ENCODE data around the gene CPED1. TPM values are rescaled to one million over a fixed set of nuclear protein-coding genes. Genes with fewer than 3 reads are reported as not detected.
"Not testable (repeated sequence)": the region's sequence is repeated elsewhere in the genome, so short reads cannot be mapped to it uniquely, and the experiment has no call there.

Gene CPED1
- total and polyA plus RNA-seq, 5 donors = 3.9 to 31.1 (median 28.0) TPM

DNA sequence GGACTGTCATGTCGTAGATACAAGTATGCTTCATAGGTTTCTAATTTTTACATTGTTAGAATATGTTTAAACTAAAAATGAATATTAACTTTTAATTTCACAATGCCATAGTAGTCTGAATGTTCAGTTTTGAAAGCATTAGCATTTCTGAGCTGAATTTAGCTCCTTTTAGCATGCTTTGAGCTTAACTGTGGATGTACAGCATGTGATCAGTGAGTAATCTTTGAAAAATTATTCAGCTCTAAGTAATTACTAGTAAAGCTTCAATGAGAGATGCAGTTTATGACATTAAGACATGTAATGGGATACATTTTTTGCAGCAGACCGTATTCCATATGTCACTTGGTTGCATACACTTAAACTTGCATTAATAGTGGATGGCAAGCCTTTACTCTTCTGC lies 226.1 kb downstream of the CPED1 start:
- H3K9me3 ChIP-seq (ENCODE audit: control insufficient read depth, low read length) = no peaks in the 10 kb centered on the region
- ATAC-seq (no peak), DNase-seq (no peak)
- no peak overlapping the region for H3K4me3 ChIP-seq (ENCODE audit: low read length)
- H3K27ac ChIP-seq (ENCODE audit: low read length) = no peak overlapping the region
- intact Hi-C loops (cut with DNase I) = no loop called here
- 91% methylated on average over 2 of the region's 2 CpGs for WGBS
- H3K27me3 ChIP-seq (ENCODE audit: control insufficient read depth, insufficient read depth) = no peaks in the 10 kb centered on the region
- H3K4me1 ChIP-seq (ENCODE audit: control insufficient read depth, insufficient read depth, low read length) = no peaks in the 10 kb centered on the region

DNA sequence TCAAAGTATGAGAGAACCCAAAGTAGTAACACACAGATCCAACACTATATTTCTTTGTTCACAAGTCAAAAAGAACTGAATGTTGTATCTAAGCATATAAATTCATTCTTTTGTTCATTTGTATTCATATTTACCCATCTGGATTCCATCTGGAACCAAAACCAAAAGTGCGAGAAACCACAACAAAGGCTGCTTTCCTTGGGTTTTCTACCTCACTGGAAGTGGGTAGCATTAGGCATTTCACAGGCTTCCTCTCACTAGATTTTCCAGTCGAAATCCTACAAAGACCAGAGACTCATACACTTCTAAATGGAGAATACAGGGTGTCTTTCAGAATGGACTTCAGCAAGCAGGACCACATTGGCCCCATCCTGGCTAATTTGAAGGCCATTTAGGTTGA lies 230.5 kb downstream of the CPED1 start:
- Histone ChIP-seq H3K27ac (ENCODE audit: low read length) (no peak overlapping the region), H3K27me3 (ENCODE audit: control insufficient read depth, insufficient read depth) (no peaks in the 10 kb centered on the region), H3K4me1 (ENCODE audit: control insufficient read depth, insufficient read depth, low read length) (no peaks in the 10 kb centered on the region), H3K9me3 (ENCODE audit: control insufficient read depth, low read length) (no peaks in the 10 kb centered on the region), H3K4me3 (ENCODE audit: low read length) (no peak overlapping the region)
- ATAC-seq (no peak), DNase-seq (no peak)
- 69% methylated on average over 2 of the region's 2 CpGs for WGBS
- intact Hi-C loops (cut with DNase I) = no loop called here

GRCh38 chr7:121221108-121221507 lies 232.6 kb downstream of the CPED1 start:
- ATAC-seq; DNase-seq; H3K4me1 ChIP-seq (ENCODE audit: control insufficient read depth, insufficient read depth, low read length); H3K27ac ChIP-seq (ENCODE audit: low read length); H3K27me3 ChIP-seq (ENCODE audit: control insufficient read depth, insufficient read depth); intact Hi-C loops (cut with DNase I); H3K4me3 ChIP-seq (ENCODE audit: low read length); H3K9me3 ChIP-seq (ENCODE audit: control insufficient read depth, low read length): not testable (repeated sequence)
- 87% methylated on average over 2 of the region's 2 CpGs for WGBS

GRCh38 chr7:121228779-121229178 lies 240.3 kb downstream of the CPED1 start:
- intact Hi-C loops (cut with DNase I) = no loop called here
- Histone ChIP-seq H3K4me1 (ENCODE audit: control insufficient read depth, insufficient read depth, low read length) (no peaks in the 10 kb centered on the region), H3K4me3 (ENCODE audit: low read length) (no peak overlapping the region), H3K9me3 (ENCODE audit: control insufficient read depth, low read length) (no peaks in the 10 kb centered on the region), H3K27me3 (ENCODE audit: control insufficient read depth, insufficient read depth) (no peaks in the 10 kb centered on the region), H3K27ac (ENCODE audit: low read length) (no peak overlapping the region)
- WGBS = 71% methylated on average over 1 of the region's 1 CpG
- no peak for DNase-seq
- ATAC-seq = no peak

GRCh38 chr7:121235201-121235600 lies 246.7 kb downstream of the CPED1 start:
- H3K9me3 ChIP-seq (ENCODE audit: control insufficient read depth, low read length) = no peaks in the 10 kb centered on the region
- DNase-seq (no peak), ATAC-seq (no peak)
- no peak overlapping the region for H3K27ac ChIP-seq (ENCODE audit: low read length)
- no peaks in the 10 kb centered on the region for H3K27me3 ChIP-seq (ENCODE audit: control insufficient read depth, insufficient read depth)
- no peaks in the 10 kb centered on the region for H3K4me1 ChIP-seq (ENCODE audit: control insufficient read depth, insufficient read depth, low read length)
- intact Hi-C loops (cut with DNase I) = no loop called here
- H3K4me3 ChIP-seq (ENCODE audit: low read length) = no peak overlapping the region

- Histone ChIP-seq H3K27ac (ENCODE audit: low read length) (no peak overlapping the region), H3K9me3 (ENCODE audit: control insufficient read depth, low read length) (no peaks in the 10 kb centered on the region), H3K4me1 (ENCODE audit: control insufficient read depth, insufficient read depth, low read length) (no peaks in the 10 kb centered on the region), H3K4me3 (ENCODE audit: low read length) (no peak overlapping the region), H3K27me3 (ENCODE audit: control insufficient read depth, insufficient read depth) (no peaks in the 10 kb centered on the region)
- WGBS = 74% methylated on average over 3 of the region's 3 CpGs
- ATAC-seq (no peak), DNase-seq (no peak)
- intact Hi-C loops (cut with DNase I) = no loop called here
These were observed 249.1 kb downstream of the CPED1 start for GRCh38 chr7:121237601-121238000.

DNA sequence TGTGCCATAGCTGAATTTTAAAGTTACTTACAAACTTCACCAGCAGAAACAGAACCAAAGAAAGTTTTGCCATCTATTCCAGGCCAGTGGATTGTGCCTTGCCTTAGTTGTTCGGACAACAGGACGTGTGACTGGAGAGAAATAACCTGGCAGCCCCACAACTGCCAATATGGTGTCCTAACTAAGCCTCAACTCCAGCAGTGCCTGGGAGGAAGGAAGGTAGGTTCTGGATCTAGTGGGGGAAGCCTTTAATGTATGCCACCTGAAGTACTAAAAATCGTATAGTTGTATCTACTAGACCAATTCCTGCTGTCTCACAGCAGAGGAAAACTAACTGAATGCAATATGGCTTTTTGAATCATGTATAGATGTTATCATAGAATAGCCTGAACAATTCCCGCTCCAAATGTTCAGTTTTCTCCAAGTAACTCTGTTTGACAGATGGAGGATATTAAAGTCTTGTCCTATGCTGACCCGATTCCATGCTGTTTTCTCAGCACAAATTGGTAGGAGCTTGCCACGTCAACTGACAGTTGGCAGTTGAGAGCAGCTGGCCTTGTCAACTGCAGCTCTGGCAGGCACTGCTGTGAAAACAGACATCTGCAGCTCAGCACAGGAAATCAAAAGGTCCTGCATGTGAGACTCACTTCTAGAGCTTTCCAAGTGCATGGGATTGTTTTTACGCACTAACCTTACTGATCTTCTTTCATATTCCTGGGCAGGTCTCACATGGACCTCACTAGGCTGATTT lies 255.8 kb downstream of the CPED1 start:
- intact Hi-C loops (cut with DNase I) = no loop called here
- Histone ChIP-seq H3K27me3 (ENCODE audit: control insufficient read depth, insufficient read depth) (no peaks in the 10 kb centered on the region), H3K4me3 (ENCODE audit: low read length) (no peak overlapping the region), H3K4me1 (ENCODE audit: control insufficient read depth, insufficient read depth, low read length) (no peaks in the 10 kb centered on the region), H3K9me3 (ENCODE audit: control insufficient read depth, low read length) (no peaks in the 10 kb centered on the region), H3K27ac (ENCODE audit: low read length) (no peak overlapping the region)
- DNase-seq = no peak
- WGBS = 65% methylated on average over 7 of the region's 7 CpGs
- ATAC-seq = no peak

DNA sequence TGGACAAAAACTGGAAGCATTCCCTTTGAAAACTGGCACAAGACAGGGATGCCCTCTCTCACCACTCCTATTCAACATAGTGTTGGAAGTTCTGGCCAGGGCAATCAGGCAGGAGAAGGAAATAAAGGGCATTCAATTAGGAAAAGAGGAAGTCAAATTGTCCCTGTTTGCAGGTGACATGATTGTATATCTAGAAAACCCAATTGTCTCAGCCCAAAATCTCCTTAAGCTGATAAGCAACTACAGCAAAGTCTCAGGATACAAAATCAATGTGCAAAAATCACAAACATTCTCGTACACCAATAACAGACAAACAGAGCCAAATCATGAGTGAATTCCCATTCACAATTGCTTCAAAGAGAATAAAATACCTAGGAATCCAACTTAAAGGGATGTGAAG lies 262.9 kb downstream of the CPED1 start:
- H3K27me3 ChIP-seq (ENCODE audit: control insufficient read depth, insufficient read depth); H3K27ac ChIP-seq (ENCODE audit: low read length); H3K9me3 ChIP-seq (ENCODE audit: control insufficient read depth, low read length); intact Hi-C loops (cut with DNase I); H3K4me3 ChIP-seq (ENCODE audit: low read length); ATAC-seq; H3K4me1 ChIP-seq (ENCODE audit: control insufficient read depth, insufficient read depth, low read length); DNase-seq: not testable (repeated sequence)
- 90% methylated on average over 1 of the region's 1 CpG for WGBS

DNA sequence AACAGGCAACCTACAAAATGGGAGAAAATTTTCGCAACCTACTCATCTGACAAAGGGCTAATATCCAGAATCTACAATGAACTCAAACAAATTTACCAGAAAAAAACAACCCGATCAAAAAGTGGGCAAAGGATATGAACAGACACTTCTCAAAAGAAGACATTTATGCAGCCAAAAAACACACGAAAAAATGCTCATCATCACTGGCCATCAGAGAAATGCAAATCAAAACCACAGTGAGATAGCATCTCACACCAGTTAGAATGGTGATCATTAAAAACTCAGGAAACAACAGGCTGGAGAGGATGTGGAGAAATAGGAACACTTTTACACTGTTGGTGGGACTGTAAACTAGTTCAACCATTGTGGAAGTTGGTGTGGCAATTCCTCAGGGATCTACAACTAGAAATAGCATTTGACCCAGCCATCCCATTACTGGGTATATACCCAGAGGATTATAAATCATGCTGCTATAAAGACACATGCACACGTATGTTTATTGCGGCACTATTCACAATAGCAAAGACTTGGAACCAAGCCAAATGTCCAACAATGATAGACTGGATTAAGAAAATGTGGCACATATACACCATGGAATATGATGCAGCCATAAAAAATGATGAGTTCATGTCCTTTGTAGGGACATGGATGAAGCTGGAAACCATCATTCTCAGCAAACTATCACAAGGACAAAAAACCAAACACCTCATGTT lies 264.2 kb downstream of the CPED1 start:
- ATAC-seq; DNase-seq; H3K4me3 ChIP-seq (ENCODE audit: low read length); H3K9me3 ChIP-seq (ENCODE audit: control insufficient read depth, low read length); H3K27ac ChIP-seq (ENCODE audit: low read length); intact Hi-C loops (cut with DNase I); H3K4me1 ChIP-seq (ENCODE audit: control insufficient read depth, insufficient read depth, low read length); H3K27me3 ChIP-seq (ENCODE audit: control insufficient read depth, insufficient read depth): not testable (repeated sequence)
- WGBS = 85% methylated on average over 2 of the region's 5 CpGs

GRCh38 chr7:121259826-121260225 lies 271.3 kb downstream of the CPED1 start:
- ATAC-seq (no peak), DNase-seq (no peak)
- Histone ChIP-seq H3K27ac (ENCODE audit: low read length) (no peak overlapping the region), H3K9me3 (ENCODE audit: control insufficient read depth, low read length) (no peaks in the 10 kb centered on the region), H3K4me1 (ENCODE audit: control insufficient read depth, insufficient read depth, low read length) (no peaks in the 10 kb centered on the region), H3K4me3 (ENCODE audit: low read length) (no peak overlapping the region), H3K27me3 (ENCODE audit: control insufficient read depth, insufficient read depth) (no peaks in the 10 kb centered on the region)
- 70% methylated on average over 4 of the region's 4 CpGs for WGBS
- intact Hi-C loops (cut with DNase I) = no loop called here

- intact Hi-C loops (cut with DNase I) = no loop called here
- ATAC-seq = no peak
- no peak overlapping the region for H3K27ac ChIP-seq (ENCODE audit: low read length)
These were observed 272.8 kb downstream of the CPED1 start for GRCh38 chr7:121261207-121261884.

More at GRCh38 chr7:121261207-121261884, 272.8 kb downstream of the CPED1 start:
- no peak for DNase-seq
- no peaks in the 10 kb centered on the region for H3K27me3 ChIP-seq (ENCODE audit: control insufficient read depth, insufficient read depth)
- H3K4me3 ChIP-seq (ENCODE audit: low read length) = no peak overlapping the region
- 60% methylated on average over 3 of the region's 3 CpGs for WGBS
- H3K9me3 ChIP-seq (ENCODE audit: control insufficient read depth, low read length) = no peaks in the 10 kb centered on the region
- H3K4me1 ChIP-seq (ENCODE audit: control insufficient read depth, insufficient read depth, low read length) = no peaks in the 10 kb centered on the region
